ENCODE data around the gene THAP7. TPM values are rescaled to one million over a fixed set of nuclear protein-coding genes. Genes with fewer than 3 reads are reported as not detected.

The THAP7 gene
- total and polyA plus RNA-seq, 9 of the 15 experiments (the other 6 are each of a cell fraction or from before 2014, with no cell fraction given), result 7.9 to 263 (median 84.1) TPM

- TF ChIP-seq RERE (CRISPR knock-in tag; IDR thresholded peaks at IDR 0.05; ENCODE audit: borderline replicate concordance) (peak; percentile 91), MCM5 (IDR thresholded peaks at IDR 0.05; ENCODE audit: low read depth) (no peak), TBL1XR1 (IDR thresholded peaks at IDR 0.05; ENCODE audit: low read length in 2 of 2) (0 out of 4 replicates have a peak, but pooled peaks of 1 of the 2 experiments have one; percentile 5), ZNF449 (CRISPR knock-in tag; IDR thresholded peaks at IDR 0.05) (no peak), SPI1 (IDR thresholded peaks at IDR 0.05; ENCODE audit: borderline replicate concordance, low read depth, low read length) (peak; percentile 90), TEAD4 (IDR thresholded peaks at IDR 0.05; ENCODE audit: low read length) (no peak), TEAD4 (CRISPR knock-in tag; IDR thresholded peaks at IDR 0.05; ENCODE audit: borderline replicate concordance) (peak; percentile 33; the same call in 1 of the 2 replicates), ZBTB1 (CRISPR knock-in tag; IDR thresholded peaks at IDR 0.05; ENCODE audit: borderline replicate concordance, low read depth) (0 out of 2 replicates have a peak, but pooled peaks have one; percentile 72), CREB3L1 (IDR thresholded peaks at IDR 0.05; ENCODE audit: borderline replicate concordance, low read depth) (no peak), E2F3 (CRISPR knock-in tag; IDR thresholded peaks at IDR 0.05) (0 out of 2 replicates have a peak, but pooled peaks have one; percentile 33), MITF (IDR thresholded peaks at IDR 0.05) (no peak)
- TF ChIP-seq, protein P1, sequence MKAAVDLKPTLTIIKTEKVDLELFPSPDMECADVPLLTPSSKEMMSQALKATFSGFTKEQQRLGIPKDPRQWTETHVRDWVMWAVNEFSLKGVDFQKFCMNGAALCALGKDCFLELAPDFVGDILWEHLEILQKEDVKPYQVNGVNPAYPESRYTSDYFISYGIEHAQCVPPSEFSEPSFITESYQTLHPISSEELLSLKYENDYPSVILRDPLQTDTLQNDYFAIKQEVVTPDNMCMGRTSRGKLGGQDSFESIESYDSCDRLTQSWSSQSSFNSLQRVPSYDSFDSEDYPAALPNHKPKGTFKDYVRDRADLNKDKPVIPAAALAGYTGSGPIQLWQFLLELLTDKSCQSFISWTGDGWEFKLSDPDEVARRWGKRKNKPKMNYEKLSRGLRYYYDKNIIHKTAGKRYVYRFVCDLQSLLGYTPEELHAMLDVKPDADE (conservative IDR thresholded peaks at IDR 0.05; ENCODE audit: control insufficient read depth, low read depth, low read length), result 0 out of 2 replicates have a peak, but pooled peaks have one; percentile 4
- TF ChIP-seq, protein P2, sequence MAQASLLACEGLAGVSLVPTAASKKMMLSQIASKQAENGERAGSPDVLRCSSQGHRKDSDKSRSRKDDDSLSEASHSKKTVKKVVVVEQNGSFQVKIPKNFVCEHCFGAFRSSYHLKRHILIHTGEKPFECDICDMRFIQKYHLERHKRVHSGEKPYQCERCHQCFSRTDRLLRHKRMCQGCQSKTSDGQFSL (CRISPR knock-in tag; IDR thresholded peaks at IDR 0.05), result 0 out of 2 replicates have a peak, but pooled peaks have one; percentile 39
- TF ChIP-seq, protein P2 (tag; IDR thresholded peaks at IDR 0.05), result no peak
Observed at GRCh38 chr22:20968281-20968977, 33.5 kb downstream of the THAP7 start (continued).
